K562 (cell line): ENCODE results near the gene CPSF4. TPM values are rescaled to one million over a fixed set of nuclear protein-coding genes. Genes with fewer than 3 reads are reported as not detected.

Source experiments
- HNRNPLL ChIP-seq: fragments of 200-400 bp; formaldehyde crosslinking; IDR thresholded peaks from 2 replicates; pipeline ENCODE4 v1.6.1; 2017; ENCODE audit warnings: low read length, low read depth, mild to moderate bottlenecking; ENCODE audit not compliant: poor library complexity, severe bottlenecking
- MAX ChIP-seq: sonication (generic); formaldehyde crosslinking; IDR thresholded peaks from 2 replicates; pipeline ENCODE4 v1.9.0; 2022; ENCODE audit warnings: mild to moderate bottlenecking, missing genetic modification reagents
- MEF2A ChIP-seq: IDR thresholded peaks from 2 replicates; pipeline ENCODE4 v1.6.1; 2011; ENCODE audit warnings: low read depth, mild to moderate bottlenecking, low read length, moderate library complexity; ENCODE audit not compliant: control insufficient read depth
- RUNX1 ChIP-seq: sonication (generic); IDR thresholded peaks from 2 replicates; pipeline ENCODE4 v1.6.1; 2016; ENCODE audit warnings: antibody characterized with exemption, low read depth
- U2AF2 ChIP-seq: fragments of 200-400 bp; formaldehyde crosslinking; optimal IDR thresholded peaks from 2 replicates; pipeline ENCODE3; 2017; ENCODE audit warnings: low read depth, mild to moderate bottlenecking, low read length
- ZNF12 ChIP-seq: sonication (generic); formaldehyde crosslinking; IDR thresholded peaks from 2 replicates; pipeline ENCODE4 v1.4.0; 2020; ENCODE audit warnings: mild to moderate bottlenecking, missing genetic modification reagents
- ZNF280A ChIP-seq: fragments of 450-650 bp; IDR thresholded peaks from 2 replicates; pipeline ENCODE4 v1.6.1; 2018; ENCODE audit warnings: mild to moderate bottlenecking, low read depth; ENCODE audit not compliant: partially characterized antibody
- polyA plus RNA-seq, 8 experiments: library from polyadenylated mRNA; depleted of rRNA in 4 of 8; stranded (reverse) in 5 of 8; unstranded in 3 of 8; fragments of >200 nt; fragmentation: Nextera tagmentation in 2 of 8; fragmentation: Illumina TruSeq in 1 of 8; extraction: Ambion mirVana in 2 of 8; extraction: Trizol in 1 of 8; gene quantifications; 2 replicates each; pipeline versions ENCODE4 v1.2.1 to v1.2.3, GENCODE V29; 2011 to 2014; ENCODE audit warnings: inconsistent platforms in 1 of 8, missing spikeins in 1 of 8
- total RNA-seq, 7 experiments: library from RNA; depleted of rRNA in 6 of 7; stranded (reverse); fragments of >200 nt in 6 of 7; fragmentation: Illumina TruSeq in 2 of 7; extraction: Trizol in 2 of 7; gene quantifications; 2 replicates each; pipeline versions ENCODE4 v1.2.1 to v1.2.3, GENCODE V29; 2011 to 2021; ENCODE audit warnings: low replicate concordance in 1 of 7
- TF ChIP-seq, protein P1 (sequence below): IDR thresholded peaks from 3 replicates; pipeline ENCODE4 v1.6.1; 2011; ENCODE audit warnings: borderline replicate concordance, mild to moderate bottlenecking; ENCODE audit not compliant: insufficient read length, insufficient read depth
- TF ChIP-seq, protein P2 (sequence below): fragments of 450-650 bp; IDR thresholded peaks from 2 replicates; pipeline ENCODE4 v1.6.1; 2016; ENCODE audit warnings: mild to moderate bottlenecking

Gene CPSF4
- total and polyA plus RNA-seq, 9 of the 15 experiments (the other 6 are each of a cell fraction or from before 2014, with no cell fraction given): 16.9 to 118 (median 71.7) TPM

GRCh38 chr7:99497766-99498545, 59.2 kb downstream of the CPSF4 start (continued):
- TF ChIP-seq, protein P1, sequence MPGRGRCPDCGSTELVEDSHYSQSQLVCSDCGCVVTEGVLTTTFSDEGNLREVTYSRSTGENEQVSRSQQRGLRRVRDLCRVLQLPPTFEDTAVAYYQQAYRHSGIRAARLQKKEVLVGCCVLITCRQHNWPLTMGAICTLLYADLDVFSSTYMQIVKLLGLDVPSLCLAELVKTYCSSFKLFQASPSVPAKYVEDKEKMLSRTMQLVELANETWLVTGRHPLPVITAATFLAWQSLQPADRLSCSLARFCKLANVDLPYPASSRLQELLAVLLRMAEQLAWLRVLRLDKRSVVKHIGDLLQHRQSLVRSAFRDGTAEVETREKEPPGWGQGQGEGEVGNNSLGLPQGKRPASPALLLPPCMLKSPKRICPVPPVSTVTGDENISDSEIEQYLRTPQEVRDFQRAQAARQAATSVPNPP: no peak
- no peak for TF ChIP-seq MAX (CRISPR knock-in tag)
- TF ChIP-seq, protein P2, sequence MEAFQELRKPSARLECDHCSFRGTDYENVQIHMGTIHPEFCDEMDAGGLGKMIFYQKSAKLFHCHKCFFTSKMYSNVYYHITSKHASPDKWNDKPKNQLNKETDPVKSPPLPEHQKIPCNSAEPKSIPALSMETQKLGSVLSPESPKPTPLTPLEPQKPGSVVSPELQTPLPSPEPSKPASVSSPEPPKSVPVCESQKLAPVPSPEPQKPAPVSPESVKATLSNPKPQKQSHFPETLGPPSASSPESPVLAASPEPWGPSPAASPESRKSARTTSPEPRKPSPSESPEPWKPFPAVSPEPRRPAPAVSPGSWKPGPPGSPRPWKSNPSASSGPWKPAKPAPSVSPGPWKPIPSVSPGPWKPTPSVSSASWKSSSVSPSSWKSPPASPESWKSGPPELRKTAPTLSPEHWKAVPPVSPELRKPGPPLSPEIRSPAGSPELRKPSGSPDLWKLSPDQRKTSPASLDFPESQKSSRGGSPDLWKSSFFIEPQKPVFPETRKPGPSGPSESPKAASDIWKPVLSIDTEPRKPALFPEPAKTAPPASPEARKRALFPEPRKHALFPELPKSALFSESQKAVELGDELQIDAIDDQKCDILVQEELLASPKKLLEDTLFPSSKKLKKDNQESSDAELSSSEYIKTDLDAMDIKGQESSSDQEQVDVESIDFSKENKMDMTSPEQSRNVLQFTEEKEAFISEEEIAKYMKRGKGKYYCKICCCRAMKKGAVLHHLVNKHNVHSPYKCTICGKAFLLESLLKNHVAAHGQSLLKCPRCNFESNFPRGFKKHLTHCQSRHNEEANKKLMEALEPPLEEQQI: no peak
- no peak for TF ChIP-seq U2AF2
- no peak for TF ChIP-seq ZNF12 (CRISPR knock-in tag)
- TF ChIP-seq MEF2A: no peak
- no peak for TF ChIP-seq RUNX1
- no peak for TF ChIP-seq ZNF280A
- no peak for TF ChIP-seq HNRNPLL
